Endothelial cell (in vitro differentiated cells): ENCODE measurements around the gene SAMD4B. TPM values are rescaled to one million over a fixed set of nuclear protein-coding genes. Genes with fewer than 3 reads are reported as not detected.

ENCODE experiments used
- DNase-seq: peaks from one replicate; pipeline ENCODE4 v3.0.0; 2021; ENCODE audit warnings: low spot score
- H3K27ac Mint-ChIP-seq: one replicate; pipeline ENCODE4 v1.8.0; 2021; ENCODE audit warnings: mixed read lengths, inconsistent platforms; ENCODE audit not compliant: unreplicated experiment
- H3K27me3 Mint-ChIP-seq: one replicate; pipeline ENCODE4 v1.8.0; 2021; ENCODE audit warnings: mild to moderate bottlenecking, moderate library complexity, mixed read lengths, inconsistent platforms; ENCODE audit not compliant: unreplicated experiment
- H3K36me3 Mint-ChIP-seq: one replicate; pipeline ENCODE4 v1.8.0; 2021; ENCODE audit warnings: mild to moderate bottlenecking, low read depth, mixed read lengths, inconsistent platforms; ENCODE audit not compliant: unreplicated experiment
- H3K4me1 Mint-ChIP-seq: one replicate; pipeline ENCODE4 v1.8.0; 2021; ENCODE audit warnings: mild to moderate bottlenecking, mixed read lengths, inconsistent platforms; ENCODE audit not compliant: unreplicated experiment
- H3K4me3 Mint-ChIP-seq: one replicate; pipeline ENCODE4 v1.8.0; 2021; ENCODE audit warnings: mild to moderate bottlenecking, mixed read lengths, inconsistent platforms; ENCODE audit not compliant: unreplicated experiment
- H3K9me3 Mint-ChIP-seq: one replicate; pipeline ENCODE4 v1.8.0; 2021; ENCODE audit warnings: mixed read lengths, inconsistent platforms; ENCODE audit not compliant: unreplicated experiment
- total RNA-seq: library from RNA; stranded (reverse); fragmentation: NEBNext Ultra II Directional; extraction: Animal tissue kit (Norgen Biotek cat#: 25700); gene quantifications from one replicate; pipeline ENCODE4 v1.2.1, GENCODE V29; 2021; ENCODE audit not compliant: unreplicated experiment
- TF ChIP-seq, protein P1 (sequence below): fragments of 200-600 bp; sonication (generic); IDR thresholded peaks from one replicate; pipeline ENCODE4 v1.5.0; 2021; ENCODE audit warnings: antibody characterized with exemption; ENCODE audit not compliant: unreplicated experiment

The SAMD4B gene
- total RNA-seq, 1 donor from 2014 or later: 127 TPM

DNA sequence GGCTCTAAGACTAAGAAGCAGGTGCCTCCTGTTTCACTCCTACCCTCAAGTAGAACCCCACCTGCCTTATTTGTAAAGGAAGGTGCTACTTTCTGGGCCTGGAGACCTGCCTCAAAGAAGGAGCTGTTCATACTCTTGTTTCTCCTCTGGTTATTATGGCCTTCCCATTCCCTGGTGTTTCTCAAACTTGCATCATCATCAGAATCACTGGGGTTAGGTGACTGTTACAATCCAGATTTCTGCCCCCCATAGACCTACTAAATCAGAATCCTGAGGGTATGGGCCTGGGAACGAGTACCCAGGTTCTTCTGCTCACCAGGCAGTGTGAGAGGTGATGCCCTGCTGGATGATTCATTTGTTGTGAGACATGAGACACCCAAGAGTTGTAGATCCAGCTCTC lies 18.4 kb downstream of the SAMD4B start:
- H3K9me3 Mint-ChIP-seq: no peaks in the 10 kb centered on the region
- no peak for DNase-seq
- TF ChIP-seq, protein P1, sequence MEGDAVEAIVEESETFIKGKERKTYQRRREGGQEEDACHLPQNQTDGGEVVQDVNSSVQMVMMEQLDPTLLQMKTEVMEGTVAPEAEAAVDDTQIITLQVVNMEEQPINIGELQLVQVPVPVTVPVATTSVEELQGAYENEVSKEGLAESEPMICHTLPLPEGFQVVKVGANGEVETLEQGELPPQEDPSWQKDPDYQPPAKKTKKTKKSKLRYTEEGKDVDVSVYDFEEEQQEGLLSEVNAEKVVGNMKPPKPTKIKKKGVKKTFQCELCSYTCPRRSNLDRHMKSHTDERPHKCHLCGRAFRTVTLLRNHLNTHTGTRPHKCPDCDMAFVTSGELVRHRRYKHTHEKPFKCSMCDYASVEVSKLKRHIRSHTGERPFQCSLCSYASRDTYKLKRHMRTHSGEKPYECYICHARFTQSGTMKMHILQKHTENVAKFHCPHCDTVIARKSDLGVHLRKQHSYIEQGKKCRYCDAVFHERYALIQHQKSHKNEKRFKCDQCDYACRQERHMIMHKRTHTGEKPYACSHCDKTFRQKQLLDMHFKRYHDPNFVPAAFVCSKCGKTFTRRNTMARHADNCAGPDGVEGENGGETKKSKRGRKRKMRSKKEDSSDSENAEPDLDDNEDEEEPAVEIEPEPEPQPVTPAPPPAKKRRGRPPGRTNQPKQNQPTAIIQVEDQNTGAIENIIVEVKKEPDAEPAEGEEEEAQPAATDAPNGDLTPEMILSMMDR: no peak
- H3K27ac Mint-ChIP-seq: no peak overlapping the region
- peaks cover 45% of the 10 kb centered on the region for H3K36me3 Mint-ChIP-seq
- H3K27me3 Mint-ChIP-seq: peaks cover 1% of the 10 kb centered on the region
- no peak overlapping the region for H3K4me3 Mint-ChIP-seq
- H3K4me1 Mint-ChIP-seq: no peaks in the 10 kb centered on the region

DNA sequence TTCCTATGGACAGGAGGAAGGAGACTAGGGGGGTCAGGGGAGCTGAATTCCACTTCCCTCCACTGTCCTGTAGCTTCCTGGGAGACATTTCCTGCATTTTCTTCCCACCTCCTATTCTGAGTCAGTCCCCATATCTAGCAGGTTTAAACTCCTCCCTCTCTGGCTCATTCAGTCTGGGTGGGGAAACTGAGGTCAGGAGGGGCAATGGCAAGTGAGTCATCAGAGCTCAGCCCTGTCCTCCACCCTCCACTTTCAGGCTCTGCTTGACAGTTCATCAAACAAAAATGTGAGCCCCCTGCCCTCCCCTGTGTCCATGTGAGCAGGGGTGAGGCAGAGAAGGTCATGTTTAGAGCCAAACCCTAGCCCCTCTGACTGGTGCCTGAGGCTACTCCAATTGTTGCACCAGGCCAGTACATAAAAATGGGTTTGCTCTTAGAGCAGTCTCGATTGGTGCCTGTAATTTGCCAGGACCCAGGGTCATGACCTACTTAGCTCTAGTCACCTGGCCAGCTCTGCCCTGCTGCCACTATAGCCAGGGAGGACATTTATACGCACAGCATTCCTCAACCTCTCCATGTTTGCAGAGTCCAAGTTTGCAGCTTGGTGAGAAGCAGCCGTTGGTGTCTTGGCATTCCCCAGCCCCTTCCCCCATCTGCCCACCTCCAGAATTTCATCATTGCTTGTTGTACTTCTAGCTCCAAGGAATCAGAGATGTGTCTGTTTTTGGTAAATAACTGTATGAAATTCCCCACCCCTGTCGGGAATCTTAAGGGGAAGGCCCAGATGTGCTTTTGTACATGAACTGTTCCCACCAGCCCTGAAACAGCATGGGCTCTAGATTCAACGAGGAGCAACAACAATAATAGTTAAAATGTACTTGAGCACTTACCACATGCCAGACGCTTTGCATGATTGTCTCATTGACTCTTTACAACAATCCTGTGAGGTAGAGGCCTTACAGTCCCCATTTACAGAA lies 20.7 kb downstream of the SAMD4B start:
- no peaks in the 10 kb centered on the region for H3K9me3 Mint-ChIP-seq
- peaks cover 30% of the 10 kb centered on the region for H3K36me3 Mint-ChIP-seq
- TF ChIP-seq, protein P1: no peak
- no peaks in the 10 kb centered on the region for H3K4me1 Mint-ChIP-seq
- DNase-seq: no peak
- H3K27ac Mint-ChIP-seq: no peak overlapping the region
- H3K4me3 Mint-ChIP-seq: no peak overlapping the region
- H3K27me3 Mint-ChIP-seq: no peaks in the 10 kb centered on the region

DNA sequence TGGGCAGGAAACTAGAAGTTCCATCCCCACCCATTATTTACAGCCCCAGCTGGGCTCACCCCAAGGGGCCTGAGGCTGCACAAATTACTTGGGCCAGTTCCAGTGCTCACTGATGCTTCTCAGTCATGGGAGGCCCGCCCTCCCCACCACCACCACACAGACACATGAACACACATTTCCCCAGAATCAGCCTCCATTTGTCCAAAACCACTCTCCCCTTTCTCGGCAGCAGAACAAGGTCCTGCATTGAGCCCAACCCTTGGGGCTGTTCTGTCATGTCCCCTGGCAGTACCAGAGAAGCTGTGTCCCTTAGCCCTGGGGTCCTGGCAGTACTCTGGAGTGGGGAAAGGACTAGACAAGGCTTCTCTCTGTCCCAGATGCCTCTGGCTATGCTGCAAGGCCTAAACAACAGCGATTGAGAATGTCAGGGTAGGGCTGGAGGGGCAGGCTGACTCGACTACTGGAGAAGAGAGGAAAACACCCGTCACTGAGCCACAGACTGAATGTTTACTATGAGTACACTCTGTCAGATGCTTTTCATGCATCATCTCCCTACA lies 21.8 kb downstream of the SAMD4B start:
- H3K9me3 Mint-ChIP-seq: no peaks in the 10 kb centered on the region
- DNase-seq: no peak

DNA sequence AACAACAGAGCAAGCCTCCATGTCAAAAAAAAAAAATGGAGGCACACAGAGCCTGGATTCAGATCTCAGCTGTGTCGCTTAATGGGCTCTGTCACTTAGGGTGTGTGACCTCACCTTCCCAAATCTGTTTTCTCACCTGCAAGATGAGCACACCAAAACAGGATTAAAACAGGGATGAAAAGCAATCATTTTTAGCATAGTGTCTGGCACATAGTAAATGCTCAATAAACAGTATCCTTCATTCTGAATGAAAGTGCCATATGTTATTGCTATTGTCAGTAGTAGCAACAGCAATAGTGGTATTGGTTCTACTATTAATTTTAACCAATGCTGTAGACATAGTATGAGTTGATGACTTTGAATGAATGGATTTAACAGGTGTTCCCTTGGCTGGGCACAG lies 23.3 kb downstream of the SAMD4B start:
- Mint-ChIP-seq H3K27me3 (peaks cover 4% of the 10 kb centered on the region), H3K9me3 (no peaks in the 10 kb centered on the region), H3K4me1 (no peaks in the 10 kb centered on the region), H3K4me3 (no peak overlapping the region), H3K36me3 (peaks cover 30% of the 10 kb centered on the region), H3K27ac (no peak overlapping the region)
- TF ChIP-seq, protein P1: no peak
- no peak for DNase-seq

More for the DNA sequence above, 21.8 kb downstream of the SAMD4B start:
- peaks cover 4% of the 10 kb centered on the region for H3K27me3 Mint-ChIP-seq
- H3K4me1 Mint-ChIP-seq: no peaks in the 10 kb centered on the region
- no peak overlapping the region for H3K27ac Mint-ChIP-seq
- TF ChIP-seq, protein P1: no peak
- H3K4me3 Mint-ChIP-seq: no peak overlapping the region
- peaks cover 36% of the 10 kb centered on the region for H3K36me3 Mint-ChIP-seq

DNA sequence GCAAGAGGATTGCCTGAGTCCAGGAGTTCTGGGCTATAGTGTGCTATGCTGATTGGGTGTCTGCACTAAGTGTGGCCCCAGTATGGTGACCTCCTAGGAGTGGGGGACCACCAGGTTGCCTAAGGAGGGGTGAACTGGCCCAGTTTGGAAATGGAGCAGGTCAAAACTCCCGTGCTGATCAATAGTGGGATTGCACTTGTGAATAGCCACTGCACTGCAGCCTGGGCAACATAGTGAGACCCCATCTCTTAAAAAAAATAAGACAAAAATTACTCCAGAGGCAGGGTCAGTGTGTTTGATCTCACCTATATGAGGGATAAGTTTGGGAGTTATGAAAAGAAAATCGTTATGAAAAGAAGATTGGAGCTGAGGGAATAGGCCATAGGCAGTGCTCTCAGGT lies 27.0 kb downstream of the SAMD4B start:
- no peak for DNase-seq
- Mint-ChIP-seq H3K36me3 (peaks cover 33% of the 10 kb centered on the region), H3K27ac (no peak overlapping the region), H3K27me3 (peaks cover 10% of the 10 kb centered on the region), H3K4me3 (no peak overlapping the region), H3K4me1 (peaks cover 7% of the 10 kb centered on the region), H3K9me3 (no peaks in the 10 kb centered on the region)
- TF ChIP-seq, protein P1: no peak
